Measurements from ENCODE around the gene MX1.
A peak's percentile ranks its signal among the peaks of the same experiment; 100 is the strongest.

The MX1 gene

DNA sequence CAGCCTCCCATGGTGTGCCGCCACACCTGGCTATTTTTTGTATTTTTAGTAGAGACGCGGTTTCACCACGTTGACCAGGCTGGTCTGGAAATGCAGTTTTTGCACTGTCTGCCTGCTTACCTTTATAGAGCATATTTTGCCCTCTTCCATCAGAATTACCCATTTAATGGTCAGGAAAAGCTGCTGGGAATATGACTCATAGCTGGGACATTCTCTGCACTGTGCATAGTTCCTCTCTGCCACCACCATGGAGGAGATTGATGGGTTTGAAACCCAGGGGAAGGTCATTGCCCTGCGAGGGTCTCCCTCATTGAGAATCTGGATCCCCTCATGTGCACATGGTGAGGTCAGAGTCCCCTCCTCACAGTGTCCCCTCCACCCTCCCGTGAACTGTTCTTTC lies 32.1 kb downstream of the MX1 start:
- DNase-seq (ENCODE audit: low spot score), result no peak
- no peak overlapping the region for H3K27ac ChIP-seq
- ChIA-PET POLR2A (ENCODE audit: low non-redundant PET) (no interaction called here), CTCF (no interaction called here)
- TF ChIP-seq CTCF (conservative IDR thresholded peaks at IDR 0.05; ENCODE audit: low read depth), result no peak

DNA sequence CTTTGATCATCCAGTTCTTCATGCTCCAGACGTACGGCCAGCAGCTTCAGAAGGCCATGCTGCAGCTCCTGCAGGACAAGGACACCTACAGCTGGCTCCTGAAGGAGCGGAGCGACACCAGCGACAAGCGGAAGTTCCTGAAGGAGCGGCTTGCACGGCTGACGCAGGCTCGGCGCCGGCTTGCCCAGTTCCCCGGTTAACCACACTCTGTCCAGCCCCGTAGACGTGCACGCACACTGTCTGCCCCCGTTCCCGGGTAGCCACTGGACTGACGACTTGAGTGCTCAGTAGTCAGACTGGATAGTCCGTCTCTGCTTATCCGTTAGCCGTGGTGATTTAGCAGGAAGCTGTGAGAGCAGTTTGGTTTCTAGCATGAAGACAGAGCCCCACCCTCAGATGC lies 32.5 kb downstream of the MX1 start:
- CTCF ChIA-PET, result interaction anchor here (0.7 to 2.5 kb wide), 3 partner anchors 8 to 175 kb away, joined by 3 to 22 read pairs (median 4); no protein-coding TSS in a partner anchor
- no peak for TF ChIP-seq CTCF (conservative IDR thresholded peaks at IDR 0.05; ENCODE audit: low read depth)
- POLR2A ChIA-PET (ENCODE audit: low non-redundant PET), result no interaction called here
- no peak overlapping the region for H3K27ac ChIP-seq
- DNase-seq (ENCODE audit: low spot score), result no peak

GRCh38 chr21:41459884-41460534 lies 34.0 kb downstream of the MX1 start:
- CTCF ChIA-PET, result interaction anchor here (0.5 to 2.5 kb wide), 6 partner anchors 33 to 371 kb away, joined by 3 to 22 read pairs (median 3); no protein-coding TSS in a partner anchor
- H3K27ac ChIP-seq, result no peak overlapping the region
- POLR2A ChIA-PET (ENCODE audit: low non-redundant PET), result interaction anchor here (0.5 kb wide), 1 partner anchor 8 kb away, joined by 4 read pairs; no protein-coding TSS in a partner anchor
- no peak for TF ChIP-seq CTCF (conservative IDR thresholded peaks at IDR 0.05; ENCODE audit: low read depth)
- DNase-seq (ENCODE audit: low spot score), result no peak

GRCh38 chr21:41460578-41461527 lies 34.8 kb downstream of the MX1 start:
- peak; percentile 59 for DNase-seq (ENCODE audit: low spot score)
- ChIA-PET CTCF (interaction anchor here (0.5 to 2.5 kb wide), 6 partner anchors 33 to 372 kb away, joined by 3 to 22 read pairs (median 3); no protein-coding TSS in a partner anchor), POLR2A (ENCODE audit: low non-redundant PET) (interaction anchor here (0.5 kb wide), 1 partner anchor 9 kb away, joined by 4 read pairs; no protein-coding TSS in a partner anchor)
- no peak overlapping the region for H3K27ac ChIP-seq
- peak; percentile 72 for TF ChIP-seq CTCF (conservative IDR thresholded peaks at IDR 0.05; ENCODE audit: low read depth)

DNA sequence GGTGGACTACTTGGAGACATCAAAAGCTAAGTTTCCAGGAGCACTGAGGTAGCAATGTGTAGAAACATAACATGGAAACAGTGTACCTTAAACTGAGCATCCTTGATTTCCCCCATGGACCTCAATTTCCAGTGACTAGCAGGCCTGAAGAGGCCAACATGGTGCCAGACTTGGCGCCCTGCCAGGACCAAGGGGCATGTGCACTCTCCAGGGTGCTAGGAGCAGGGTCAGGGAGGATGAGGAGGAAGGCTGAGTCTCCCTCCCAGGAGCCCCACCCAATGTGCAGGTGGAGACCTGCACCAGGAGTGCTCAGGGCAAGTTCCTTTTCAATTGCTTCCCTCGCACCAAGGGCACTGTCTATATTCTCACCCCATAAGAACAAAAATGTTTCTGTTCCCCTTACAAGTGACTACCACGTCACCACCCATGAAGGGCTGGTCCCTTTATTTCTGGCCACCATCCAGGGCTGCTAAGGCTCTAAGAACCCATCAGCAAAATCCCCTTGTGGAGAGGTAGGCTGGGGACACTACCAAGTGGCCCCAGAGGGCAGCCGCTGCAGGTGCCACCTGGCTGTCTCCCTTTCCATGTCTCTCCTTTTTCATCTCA lies 39.2 kb downstream of the MX1 start:
- POLR2A ChIA-PET (ENCODE audit: low non-redundant PET), result no interaction called here
- CTCF ChIA-PET, result interaction anchor here (0.6 to 0.7 kb wide), 2 partner anchors 312 to 362 kb away, joined by 3 to 4 read pairs; no protein-coding TSS in a partner anchor
- no peak overlapping the region for H3K27ac ChIP-seq
- no peak for TF ChIP-seq CTCF (conservative IDR thresholded peaks at IDR 0.05; ENCODE audit: low read depth)
- no peak for DNase-seq (ENCODE audit: low spot score)

Data from RWPE1 (cell line).